K562 (cell line): Measurements from ENCODE around the gene NPC1. TPM values are rescaled to one million over a fixed set of nuclear protein-coding genes. Genes with fewer than 3 reads are reported as not detected.

Source experiments
- ATAC-seq: fragments of 200-7000 bp; cut with Tn5 transposase; 3 replicates; pipeline ENCODE4 v1.9.1; 2020; ENCODE audit warnings: moderate library complexity
- BruUV-seq: library from RNA; stranded (reverse); fragments of 400-500 nt; replicated peaks from 2 replicates; lab custom pipeline; 2021; lab: Mats Ljungman, UMichigan
- CTCF ChIA-PET: fragments of 300-600 bp; formaldehyde crosslinking; extraction: SDS; loops from one replicate; lab custom pipeline; 2021; ENCODE audit warnings: low intra/inter-chr PET ratio; lab: Yijun Ruan, JAX
- POLR2A ChIA-PET: fragments of 300-600, 350-650 bp; sonication (Branson Sonifier 250); formaldehyde crosslinking; extraction: SDS; loops from one replicate; lab custom pipeline; 2021; ENCODE audit warnings: antibody characterized with exemption, inconsistent platforms; lab: Yijun Ruan, JAX
- DNase-seq, 4 experiments: peaks; one replicate each; pipeline versions ENCODE4 v3.0.0 to v3.0.0-alpha.2; 2011 to 2018; ENCODE audit warnings: low spot score in 3 of 4, mixed read lengths in 3 of 4; ENCODE audit errors: extremely low read depth in 1 of 4
- FAIRE-seq: peaks from 2 replicates; lab custom pipeline; 2011; peaks lifted over from hg19 to GRCh38; lab: Jason Lieb, UNC
- H2AFZ ChIP-seq: 2 replicates; pipeline ENCODE4 v1.6.0; 2011; ENCODE audit warnings: low read depth, low read length, control low read depth, inconsistent platforms
- H3K27ac ChIP-seq: fragments of 200-600 bp; 3 replicates; pipeline ENCODE4 v1.8.0; 2011; ENCODE audit warnings: low read depth, mild to moderate bottlenecking, control low read depth, inconsistent platforms, low read length, moderate library complexity, mixed read lengths; ENCODE audit errors: extremely low read depth
- H3K27me3 ChIP-seq, 2 experiments: fragments of 300-600 bp in 1 of 2; 2 replicates in 1 of 2; 3 replicates in 1 of 2; pipeline versions ENCODE4 v1.6.0 to v1.8.0; 2011; ENCODE audit warnings: inconsistent platforms in 2 of 2, low read length in 2 of 2, mild to moderate bottlenecking in 1 of 2, mixed read lengths in 1 of 2, moderate library complexity in 1 of 2; ENCODE audit not compliant: control insufficient read depth in 2 of 2, insufficient read depth in 2 of 2
- H3K36me3 ChIP-seq: fragments of 300-600 bp; 3 replicates; pipeline ENCODE4 v1.8.0; 2011; ENCODE audit warnings: mild to moderate bottlenecking, low read length, inconsistent platforms; ENCODE audit not compliant: control insufficient read depth, insufficient read depth
- H3K4me1 ChIP-seq, 2 experiments: fragments of 200-600 bp in 1 of 2; replicated peaks in 1 of 2; 2 replicates in 1 of 2; 3 replicates in 1 of 2; pipeline versions ENCODE4 v1.5.1 to v1.8.0; 2011; ENCODE audit warnings: inconsistent platforms in 2 of 2, low read length in 2 of 2, mild to moderate bottlenecking in 1 of 2, mixed read lengths in 1 of 2, moderate library complexity in 1 of 2; ENCODE audit not compliant: control insufficient read depth in 2 of 2, insufficient read depth in 2 of 2
- H3K4me2 ChIP-seq: 2 replicates; pipeline ENCODE4 v1.6.1; 2011; ENCODE audit warnings: low read length, control low read depth, inconsistent platforms, mixed read lengths; ENCODE audit not compliant: insufficient read depth
- H3K4me3 ChIP-seq: fragments of 200-600 bp; sonication (generic), shearing (Covaris generic); 2 replicates; pipeline ENCODE4 v1.5.1; 2016; ENCODE audit warnings: control low read depth, inconsistent platforms
- H3K79me2 ChIP-seq: fragments of 200-600 bp; 3 replicates; pipeline ENCODE4 v1.8.0; 2011; ENCODE audit warnings: low read length, inconsistent platforms; ENCODE audit not compliant: control insufficient read depth, insufficient read depth
- H3K9ac ChIP-seq, 2 experiments: 2 replicates each; pipeline versions ENCODE4 v1.6.0 to v1.6.1; 2011; ENCODE audit warnings: low read depth in 2 of 2, low read length in 2 of 2, control low read depth in 1 of 2, inconsistent platforms in 1 of 2, mild to moderate bottlenecking in 1 of 2, mixed read lengths in 1 of 2; ENCODE audit not compliant: insufficient read depth in 1 of 2
- H3K9me1 ChIP-seq: one replicate; pipeline ENCODE4 v1.6.0; 2011; ENCODE audit warnings: inconsistent platforms, mild to moderate bottlenecking, low read length, moderate library complexity; ENCODE audit not compliant: control insufficient read depth, insufficient read depth
- H3K9me3 ChIP-seq: replicated peaks from 2 replicates; pipeline ENCODE4 v1.5.1; 2011; ENCODE audit warnings: low read depth, low read length, inconsistent platforms; ENCODE audit not compliant: control insufficient read depth, insufficient read depth
- H4K20me1 ChIP-seq: replicated peaks from 2 replicates; pipeline ENCODE4 v1.6.1; 2011; ENCODE audit warnings: low read length, inconsistent platforms, mixed read lengths; ENCODE audit not compliant: control insufficient read depth, insufficient read depth
- CBX2 ChIP-seq: fragments of 200-600 bp; sonication (generic); IDR thresholded peaks from one replicate; pipeline ENCODE4 v1.6.1; 2012; ENCODE audit warnings: mild to moderate bottlenecking, low read length, inconsistent platforms; ENCODE audit not compliant: insufficient read depth, poor library complexity, severe bottlenecking
- EGR1 ChIP-seq: fragments of 450-650 bp; conservative IDR thresholded peaks from 2 replicates; pipeline ENCODE4 v1.6.1; 2017; ENCODE audit warnings: mild to moderate bottlenecking
- NR2C2 ChIP-seq, 2 experiments: fragments of 200-800 bp in 1 of 2; sonication (Bioruptor generic) in 1 of 2; sonication (generic) in 1 of 2; formaldehyde crosslinking in 1 of 2; IDR thresholded peaks; 2 replicates each; pipeline versions ENCODE4 v1.6.1 to v1.8.0; 2016 to 2022; ENCODE audit warnings: mild to moderate bottlenecking in 1 of 2, missing compliant biosample characterization in 1 of 2, missing genetic modification characterization in 1 of 2, missing genetic modification reagents in 1 of 2
- ZNF121 ChIP-seq: sonication (generic); formaldehyde crosslinking; conservative IDR thresholded peaks from 2 replicates; pipeline ENCODE4 v1.8.0; 2022; ENCODE audit warnings: missing genetic modification reagents
- ZNF408 ChIP-seq: fragments of 250-450 bp; sonication (Bioruptor Pico); IDR thresholded peaks from 2 replicates; pipeline ENCODE4 v1.4.0; 2020; ENCODE audit warnings: low read depth, mild to moderate bottlenecking, moderate library complexity
- WGBS: fragments of 100-300 bp; shearing (Covaris generic); methylation state at CpG from one replicate; pipeline ENCODE4 v1.1.6; 2016; ENCODE audit warnings: low coverage, mixed read lengths; ENCODE audit not compliant: insufficient coverage; ENCODE audit errors: missing lambda C conversion rate; 5-methylcytosine and 5-hydroxymethylcytosine counted together
- in situ Hi-C: fragments of 300-500 bp; cut with MboI; formaldehyde crosslinking; loops from 4 replicates; pipeline ENCODE4 v1.15.0; 2018; ENCODE audit warnings: inconsistent platforms, mixed read lengths
- intact Hi-C: fragments of 100-400 bp; cut with micrococcal nuclease; formaldehyde crosslinking; loops from 2 replicates; pipeline ENCODE4 v1.14.2; 2022
- polyA plus RNA-seq, 8 experiments: library from polyadenylated mRNA; depleted of rRNA in 4 of 8; stranded (reverse) in 5 of 8; unstranded in 3 of 8; fragments of >200 nt; fragmentation: Nextera tagmentation in 2 of 8; fragmentation: Illumina TruSeq in 1 of 8; extraction: Ambion mirVana in 2 of 8; extraction: Trizol in 1 of 8; gene quantifications; 2 replicates each; pipeline versions ENCODE4 v1.2.1 to v1.2.3, GENCODE V29; 2011 to 2014; ENCODE audit warnings: inconsistent platforms in 1 of 8, missing spikeins in 1 of 8
- total RNA-seq, 7 experiments: library from RNA; depleted of rRNA in 6 of 7; stranded (reverse); fragments of >200 nt in 6 of 7; fragmentation: Illumina TruSeq in 2 of 7; extraction: Trizol in 2 of 7; gene quantifications; 2 replicates each; pipeline versions ENCODE4 v1.2.1 to v1.2.3, GENCODE V29; 2011 to 2021; ENCODE audit warnings: low replicate concordance in 1 of 7
- TF ChIP-seq, protein P1 (sequence below): fragments of 450-650 bp; conservative IDR thresholded peaks from 2 replicates; pipeline ENCODE4 v1.6.1; 2016; ENCODE audit warnings: missing genetic modification characterization, low read depth, mild to moderate bottlenecking, control low read depth, missing compliant biosample characterization
- TF ChIP-seq, protein P2 (sequence below): fragments of 200-400 bp; formaldehyde crosslinking; IDR thresholded peaks from 2 replicates; pipeline ENCODE4 v1.6.1; 2017; ENCODE audit warnings: mild to moderate bottlenecking, low read depth, low read length, moderate library complexity
- TF ChIP-seq, protein P3 (sequence below): sonication (generic); formaldehyde crosslinking; IDR thresholded peaks from 2 replicates; pipeline ENCODE4 v1.8.0; 2022; ENCODE audit warnings: mild to moderate bottlenecking, missing genetic modification reagents
- TF ChIP-seq, protein P4 (sequence below): sonication (generic); formaldehyde crosslinking; IDR thresholded peaks from 2 replicates; pipeline ENCODE4 v1.8.1; 2023; ENCODE audit warnings: mild to moderate bottlenecking, missing genetic modification reagents

The NPC1 gene
- total and polyA plus RNA-seq, 9 of the 15 experiments (the other 6 are each of a cell fraction or from before 2014, with no cell fraction given): 17.1 to 45.9 (median 27.6) TPM

DNA sequence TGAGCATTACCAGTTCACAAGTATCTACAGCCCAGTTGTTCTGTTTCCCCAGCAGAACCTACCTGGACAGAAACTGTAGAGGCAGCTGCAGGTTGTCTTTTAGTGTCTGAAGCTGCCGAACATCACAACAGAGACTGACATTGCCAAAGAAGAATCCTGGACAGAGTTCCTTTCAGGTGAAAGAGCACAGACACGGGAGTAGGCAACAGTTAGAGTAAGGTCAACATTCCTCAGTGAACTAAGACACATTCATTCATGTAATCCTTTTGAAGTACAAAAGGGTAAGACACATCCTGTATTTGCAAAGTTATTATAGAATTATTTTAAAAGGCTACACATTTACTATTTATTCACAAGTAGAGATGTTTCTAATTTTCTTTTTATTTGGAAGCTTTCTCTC lies 14.3 kb downstream of the NPC1 start (continued):
- no peak for TF ChIP-seq NR2C2 (CRISPR knock-in tag; IDR thresholded peaks at IDR 0.05)
- no peak for TF ChIP-seq NR2C2 (tag; IDR thresholded peaks at IDR 0.05)
- no peak for TF ChIP-seq EGR1
- no peak for TF ChIP-seq ZNF408 (CRISPR knock-in tag)
- TF ChIP-seq, protein P1, sequence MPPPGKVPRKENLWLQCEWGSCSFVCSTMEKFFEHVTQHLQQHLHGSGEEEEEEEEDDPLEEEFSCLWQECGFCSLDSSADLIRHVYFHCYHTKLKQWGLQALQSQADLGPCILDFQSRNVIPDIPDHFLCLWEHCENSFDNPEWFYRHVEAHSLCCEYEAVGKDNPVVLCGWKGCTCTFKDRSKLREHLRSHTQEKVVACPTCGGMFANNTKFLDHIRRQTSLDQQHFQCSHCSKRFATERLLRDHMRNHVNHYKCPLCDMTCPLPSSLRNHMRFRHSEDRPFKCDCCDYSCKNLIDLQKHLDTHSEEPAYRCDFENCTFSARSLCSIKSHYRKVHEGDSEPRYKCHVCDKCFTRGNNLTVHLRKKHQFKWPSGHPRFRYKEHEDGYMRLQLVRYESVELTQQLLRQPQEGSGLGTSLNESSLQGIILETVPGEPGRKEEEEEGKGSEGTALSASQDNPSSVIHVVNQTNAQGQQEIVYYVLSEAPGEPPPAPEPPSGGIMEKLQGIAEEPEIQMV: no peak
- no peak for TF ChIP-seq CBX2

DNA sequence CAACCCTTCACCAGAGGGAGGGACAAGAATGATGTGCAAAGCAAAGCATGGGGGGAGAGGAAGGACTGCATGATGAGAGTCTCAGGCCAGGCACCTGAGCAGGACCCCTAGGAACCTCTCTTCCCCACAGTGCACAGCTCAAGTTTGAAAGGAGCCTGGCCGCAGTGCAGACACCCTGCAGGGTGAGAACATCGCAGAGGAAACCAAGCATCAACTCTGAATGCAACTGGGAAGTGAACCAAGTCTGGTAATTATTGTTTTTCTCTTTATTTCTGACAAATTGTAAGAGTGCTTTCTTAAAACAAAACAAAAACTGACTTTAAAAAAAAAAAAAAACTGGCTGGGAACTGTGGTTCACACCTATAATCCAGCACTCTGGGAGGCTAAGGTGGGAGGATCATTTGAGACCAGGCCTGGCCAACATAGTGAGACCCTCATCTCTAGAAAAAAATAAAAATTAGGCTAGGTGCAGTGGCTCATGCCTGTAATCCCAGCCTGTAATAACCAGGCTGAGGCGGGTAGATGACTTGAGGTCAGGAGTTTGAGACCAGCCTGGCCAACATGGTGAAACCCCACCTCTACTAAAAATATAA lies 15.3 kb downstream of the NPC1 start:
- Histone ChIP-seq H3K9me1 (no peaks in the 10 kb centered on the region), H3K79me2 (no peaks in the 10 kb centered on the region; the same call in 2 of the 3 replicates), H3K27me3 (no peaks in the 10 kb centered on the region), H3K9ac (no peak overlapping the region), H3K4me1 (peaks cover 0 to 9% of the 10 kb centered on the region in 2 experiments; a peak in 3 of 5 replicates), H3K36me3 (peaks cover 84% of the 10 kb centered on the region), H3K9me3 (no peaks in the 10 kb centered on the region), H3K27ac (no peak overlapping the region), H4K20me1 (no peaks in the 10 kb centered on the region; the same call in 1 of the 2 replicates), H3K4me3 (no peak overlapping the region), H3K4me2 (no peak overlapping the region), H2AFZ (no peak overlapping the region)
- in situ Hi-C loops (no loop called here), intact Hi-C loops (no loop called here)
- FAIRE-seq (no peak), DNase-seq (no peak), ATAC-seq (no peak)
- ChIA-PET CTCF (no interaction called here), POLR2A (interaction anchor here (0.6 to 1.2 kb wide), 3 partner anchors 8 to 77 kb away, joined by 3 to 6 read pairs (median 3); no protein-coding TSS in a partner anchor)
- no TSS peak for BruUV-seq
- TF ChIP-seq, protein P2, sequence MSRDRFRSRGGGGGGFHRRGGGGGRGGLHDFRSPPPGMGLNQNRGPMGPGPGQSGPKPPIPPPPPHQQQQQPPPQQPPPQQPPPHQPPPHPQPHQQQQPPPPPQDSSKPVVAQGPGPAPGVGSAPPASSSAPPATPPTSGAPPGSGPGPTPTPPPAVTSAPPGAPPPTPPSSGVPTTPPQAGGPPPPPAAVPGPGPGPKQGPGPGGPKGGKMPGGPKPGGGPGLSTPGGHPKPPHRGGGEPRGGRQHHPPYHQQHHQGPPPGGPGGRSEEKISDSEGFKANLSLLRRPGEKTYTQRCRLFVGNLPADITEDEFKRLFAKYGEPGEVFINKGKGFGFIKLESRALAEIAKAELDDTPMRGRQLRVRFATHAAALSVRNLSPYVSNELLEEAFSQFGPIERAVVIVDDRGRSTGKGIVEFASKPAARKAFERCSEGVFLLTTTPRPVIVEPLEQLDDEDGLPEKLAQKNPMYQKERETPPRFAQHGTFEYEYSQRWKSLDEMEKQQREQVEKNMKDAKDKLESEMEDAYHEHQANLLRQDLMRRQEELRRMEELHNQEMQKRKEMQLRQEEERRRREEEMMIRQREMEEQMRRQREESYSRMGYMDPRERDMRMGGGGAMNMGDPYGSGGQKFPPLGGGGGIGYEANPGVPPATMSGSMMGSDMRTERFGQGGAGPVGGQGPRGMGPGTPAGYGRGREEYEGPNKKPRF: no peak
- peak; percentile 18; the same call in 1 of the 2 replicates for TF ChIP-seq ZNF121
- TF ChIP-seq, protein P3, sequence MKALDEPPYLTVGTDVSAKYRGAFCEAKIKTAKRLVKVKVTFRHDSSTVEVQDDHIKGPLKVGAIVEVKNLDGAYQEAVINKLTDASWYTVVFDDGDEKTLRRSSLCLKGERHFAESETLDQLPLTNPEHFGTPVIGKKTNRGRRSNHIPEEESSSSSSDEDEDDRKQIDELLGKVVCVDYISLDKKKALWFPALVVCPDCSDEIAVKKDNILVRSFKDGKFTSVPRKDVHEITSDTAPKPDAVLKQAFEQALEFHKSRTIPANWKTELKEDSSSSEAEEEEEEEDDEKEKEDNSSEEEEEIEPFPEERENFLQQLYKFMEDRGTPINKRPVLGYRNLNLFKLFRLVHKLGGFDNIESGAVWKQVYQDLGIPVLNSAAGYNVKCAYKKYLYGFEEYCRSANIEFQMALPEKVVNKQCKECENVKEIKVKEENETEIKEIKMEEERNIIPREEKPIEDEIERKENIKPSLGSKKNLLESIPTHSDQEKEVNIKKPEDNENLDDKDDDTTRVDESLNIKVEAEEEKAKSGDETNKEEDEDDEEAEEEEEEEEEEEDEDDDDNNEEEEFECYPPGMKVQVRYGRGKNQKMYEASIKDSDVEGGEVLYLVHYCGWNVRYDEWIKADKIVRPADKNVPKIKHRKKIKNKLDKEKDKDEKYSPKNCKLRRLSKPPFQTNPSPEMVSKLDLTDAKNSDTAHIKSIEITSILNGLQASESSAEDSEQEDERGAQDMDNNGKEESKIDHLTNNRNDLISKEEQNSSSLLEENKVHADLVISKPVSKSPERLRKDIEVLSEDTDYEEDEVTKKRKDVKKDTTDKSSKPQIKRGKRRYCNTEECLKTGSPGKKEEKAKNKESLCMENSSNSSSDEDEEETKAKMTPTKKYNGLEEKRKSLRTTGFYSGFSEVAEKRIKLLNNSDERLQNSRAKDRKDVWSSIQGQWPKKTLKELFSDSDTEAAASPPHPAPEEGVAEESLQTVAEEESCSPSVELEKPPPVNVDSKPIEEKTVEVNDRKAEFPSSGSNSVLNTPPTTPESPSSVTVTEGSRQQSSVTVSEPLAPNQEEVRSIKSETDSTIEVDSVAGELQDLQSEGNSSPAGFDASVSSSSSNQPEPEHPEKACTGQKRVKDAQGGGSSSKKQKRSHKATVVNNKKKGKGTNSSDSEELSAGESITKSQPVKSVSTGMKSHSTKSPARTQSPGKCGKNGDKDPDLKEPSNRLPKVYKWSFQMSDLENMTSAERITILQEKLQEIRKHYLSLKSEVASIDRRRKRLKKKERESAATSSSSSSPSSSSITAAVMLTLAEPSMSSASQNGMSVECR (CRISPR knock-in tag): no peak
- TF ChIP-seq, protein P4, sequence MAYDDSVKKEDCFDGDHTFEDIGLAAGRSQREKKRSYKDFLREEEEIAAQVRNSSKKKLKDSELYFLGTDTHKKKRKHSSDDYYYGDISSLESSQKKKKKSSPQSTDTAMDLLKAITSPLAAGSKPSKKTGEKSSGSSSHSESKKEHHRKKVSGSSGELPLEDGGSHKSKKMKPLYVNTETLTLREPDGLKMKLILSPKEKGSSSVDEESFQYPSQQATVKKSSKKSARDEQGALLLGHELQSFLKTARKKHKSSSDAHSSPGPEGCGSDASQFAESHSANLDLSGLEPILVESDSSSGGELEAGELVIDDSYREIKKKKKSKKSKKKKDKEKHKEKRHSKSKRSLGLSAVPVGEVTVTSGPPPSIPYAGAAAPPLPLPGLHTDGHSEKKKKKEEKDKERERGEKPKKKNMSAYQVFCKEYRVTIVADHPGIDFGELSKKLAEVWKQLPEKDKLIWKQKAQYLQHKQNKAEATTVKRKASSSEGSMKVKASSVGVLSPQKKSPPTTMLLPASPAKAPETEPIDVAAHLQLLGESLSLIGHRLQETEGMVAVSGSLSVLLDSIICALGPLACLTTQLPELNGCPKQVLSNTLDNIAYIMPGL (CRISPR knock-in tag): no peak
- WGBS: 95% methylated on average over 3 of the region's 3 CpGs
